ENCODE results near the gene C10orf90. TPM values are rescaled to one million over a fixed set of nuclear protein-coding genes. Genes with fewer than 3 reads are reported as not detected.

C10orf90 gene
- total RNA-seq, 1 experiment from 2014 or later, result not detected

GRCh38 chr10:126637501-126637900 is 33.0 kb downstream of the C10orf90 start:
- Histone ChIP-seq H4K91ac (ENCODE audit: insufficient read length, low read depth, low read length) (no peak overlapping the region), H3K4me1 (ENCODE audit: insufficient read depth, low read length) (no peaks in the 10 kb centered on the region), H3K23me2 (ENCODE audit: insufficient read length, low read depth, low read length, poor library complexity, severe bottlenecking) (no peaks in the 10 kb centered on the region), H3K9ac (ENCODE audit: extremely low read depth, insufficient read length, low read length) (no peak overlapping the region), H2AFZ (ENCODE audit: low read length) (no peak overlapping the region), H3T11ph (ENCODE audit: low read length) (no peak overlapping the region), H3K56ac (ENCODE audit: insufficient read length, low read depth, low read length) (no peak overlapping the region), H3K23ac (ENCODE audit: insufficient read length, low read depth, low read length) (no peak overlapping the region), H2BK120ac (ENCODE audit: low read depth, low read length, poor library complexity, severe bottlenecking) (no peak overlapping the region), H3K79me1 (ENCODE audit: insufficient read depth, low read depth, low read length, poor library complexity, severe bottlenecking) (no peaks in the 10 kb centered on the region), H3K9me3 (ENCODE audit: control insufficient read depth, low read depth, low read length) (no peaks in the 10 kb centered on the region), H4K20me1 (ENCODE audit: control insufficient read depth, insufficient read depth, insufficient read length) (no peaks in the 10 kb centered on the region), H2BK20ac (ENCODE audit: low read depth, low read length, poor library complexity, severe bottlenecking) (no peak overlapping the region), H3K4me2 (ENCODE audit: insufficient read depth, insufficient read length, low read length) (no peak overlapping the region), H3K79me2 (ENCODE audit: insufficient read depth, low read length) (no peaks in the 10 kb centered on the region), H2BK15ac (ENCODE audit: low read depth, low read length) (no peak overlapping the region), H2BK12ac (ENCODE audit: insufficient read length, low read depth, low read length) (no peak overlapping the region), H2BK5ac (ENCODE audit: insufficient read length, low read length) (no peak overlapping the region), H3K4ac (ENCODE audit: low read depth, low read length) (no peak overlapping the region), H3K27me3 (ENCODE audit: insufficient read depth, low read length) (no peaks in the 10 kb centered on the region), H4K8ac (replicated peaks; ENCODE audit: insufficient read length, low read depth, low read length) (no peak overlapping the region), H3K27ac (ENCODE audit: insufficient read length, low read depth, low read length) (no peak overlapping the region), H2AK5ac (ENCODE audit: insufficient read length, low read length) (no peak overlapping the region), H4K5ac (ENCODE audit: insufficient read length, low read depth, low read length) (no peak overlapping the region), H3K18ac (ENCODE audit: insufficient read length, low read depth, low read length) (no peak overlapping the region), H3K14ac (ENCODE audit: insufficient read depth, low read length) (no peak overlapping the region)
- H3K4me3 Mint-ChIP-seq, result no peak overlapping the region
- no peaks in the 10 kb centered on the region for H3K36me3 Mint-ChIP-seq (ENCODE audit: insufficient read depth in 1 of 3, low read depth in 3 of 3)
- no peak for DNase-seq
- peaks cover 0 to 4% of the 10 kb centered on the region in 2 experiments; a peak in 3 of 5 replicates for H3K9me3 Mint-ChIP-seq
- peak overlapping the region in 2 of 3 experiments; percentile 7 to 45; a peak in 1 of 7 replicates for H3K27ac Mint-ChIP-seq
- H3K27me3 Mint-ChIP-seq (ENCODE audit: low read depth), result peaks cover 3% of the 10 kb centered on the region; the same call in 1 of the 2 replicates
- TF ChIP-seq CTCF (conservative IDR thresholded peaks at IDR 0.05), result no peak
- WGBS (ENCODE audit: extremely low coverage, insufficient read length, low lambda C conversion rate), result no CpG with 5 or more reads among the region's 5 CpGs
- H3K4me1 Mint-ChIP-seq, result no peaks in the 10 kb centered on the region

Data from H9 (cell line).